Thyroid gland (tissue), 4 donors: ENCODE measurements around the gene TAS2R31. TPM values are rescaled to one million over a fixed set of nuclear protein-coding genes. Genes with fewer than 3 reads are reported as not detected.
"Not testable (repeated sequence)": the region's sequence is repeated elsewhere in the genome, so short reads cannot be mapped to it uniquely, and the experiment has no call there.

ENCODE experiments used
- DNase-seq, 2 donors: peaks; one replicate each; pipeline ENCODE4 v3.0.0-alpha.2; 2019
- H3K27ac ChIP-seq, 3 donors: fragments of 200-600 bp; sonication (generic); 1 replicate in 2 of 3; 2 replicates in 1 of 3; pipeline ENCODE4 v1.5.1; 2016 to 2019; ENCODE audit warnings: mild to moderate bottlenecking in 1 of 3, moderate library complexity in 1 of 3
- H3K27me3 ChIP-seq: fragments of 200-600 bp; sonication (generic); one replicate; pipeline ENCODE4 v1.5.1; 2019
- H3K36me3 ChIP-seq, 2 donors: fragments of 200-600 bp; sonication (generic); one replicate each; pipeline ENCODE4 v1.5.1; 2016 to 2019
- H3K4me1 ChIP-seq, 2 donors: fragments of 200-600 bp; sonication (generic); one replicate each; pipeline ENCODE4 v1.5.1; 2017 to 2019
- H3K4me3 ChIP-seq, 3 donors: fragments of 200-600 bp; sonication (generic); replicated peaks in 1 of 3; 1 replicate in 2 of 3; 2 replicates in 1 of 3; pipeline ENCODE4 v1.5.1; 2016; ENCODE audit warnings: mild to moderate bottlenecking in 1 of 3
- H3K9me3 ChIP-seq: fragments of 200-600 bp; sonication (generic); one replicate; pipeline ENCODE4 v1.5.1; 2017
- POLR2A ChIP-seq, 2 donors: fragments of 450-650 bp; IDR thresholded peaks; one replicate each; pipeline ENCODE4 v1.6.1; 2017; ENCODE audit warnings: antibody characterized with exemption in 2 of 2, mild to moderate bottlenecking in 2 of 2, moderate library complexity in 1 of 2
- WGBS, 2 donors: methylation state at CpG; one replicate each; pipeline ENCODE4 v1.1.5; 2017; 5-methylcytosine and 5-hydroxymethylcytosine counted together
- intact Hi-C: fragments of 100-400 bp; cut with DNase I; formaldehyde crosslinking; loops from one replicate; pipeline ENCODE4 v1.15.1; 2023
- total RNA-seq, 4 donors: library from RNA; depleted of rRNA; stranded (reverse); fragments of >200 nt; gene quantifications; one replicate each; pipeline ENCODE4 v1.2.3, GENCODE V29; 2016
- TF ChIP-seq, protein P1 (sequence below), 6 experiments: fragments of 200-600 bp in 3 of 6; fragments of 450-650 bp in 3 of 6; sonication (generic) in 3 of 6; IDR thresholded peaks; one replicate each; pipeline ENCODE4 v1.5.1; 2016 to 2019; ENCODE audit warnings: antibody characterized with exemption in 6 of 6, mild to moderate bottlenecking in 2 of 6, inconsistent platforms in 1 of 6, moderate library complexity in 1 of 6

TAS2R31 gene
- total RNA-seq, 4 donors from 2014 or later, result 4.9 to 30.5 (median 11.9) TPM

GRCh38 chr12:11055306-11055705 is 24.1 kb upstream of the TAS2R31 start:
- WGBS, 2 donors, result 91 to 96% methylated on average over 2 of the region's 2 CpGs
- Histone ChIP-seq H3K27ac (no peak overlapping the region), H3K36me3 (no peaks in the 10 kb centered on the region), H3K4me3 (no peak overlapping the region), H3K9me3 (no peaks in the 10 kb centered on the region), H3K4me1 (no peaks in the 10 kb centered on the region), H3K27me3 (no peaks in the 10 kb centered on the region)
- TF ChIP-seq POLR2A (IDR thresholded peaks at IDR 0.05), result no peak
- TF ChIP-seq, protein P1, sequence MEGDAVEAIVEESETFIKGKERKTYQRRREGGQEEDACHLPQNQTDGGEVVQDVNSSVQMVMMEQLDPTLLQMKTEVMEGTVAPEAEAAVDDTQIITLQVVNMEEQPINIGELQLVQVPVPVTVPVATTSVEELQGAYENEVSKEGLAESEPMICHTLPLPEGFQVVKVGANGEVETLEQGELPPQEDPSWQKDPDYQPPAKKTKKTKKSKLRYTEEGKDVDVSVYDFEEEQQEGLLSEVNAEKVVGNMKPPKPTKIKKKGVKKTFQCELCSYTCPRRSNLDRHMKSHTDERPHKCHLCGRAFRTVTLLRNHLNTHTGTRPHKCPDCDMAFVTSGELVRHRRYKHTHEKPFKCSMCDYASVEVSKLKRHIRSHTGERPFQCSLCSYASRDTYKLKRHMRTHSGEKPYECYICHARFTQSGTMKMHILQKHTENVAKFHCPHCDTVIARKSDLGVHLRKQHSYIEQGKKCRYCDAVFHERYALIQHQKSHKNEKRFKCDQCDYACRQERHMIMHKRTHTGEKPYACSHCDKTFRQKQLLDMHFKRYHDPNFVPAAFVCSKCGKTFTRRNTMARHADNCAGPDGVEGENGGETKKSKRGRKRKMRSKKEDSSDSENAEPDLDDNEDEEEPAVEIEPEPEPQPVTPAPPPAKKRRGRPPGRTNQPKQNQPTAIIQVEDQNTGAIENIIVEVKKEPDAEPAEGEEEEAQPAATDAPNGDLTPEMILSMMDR (IDR thresholded peaks at IDR 0.05), result no peak
- intact Hi-C loops, result no loop called here
- no peak for DNase-seq

GRCh38 chr12:11049806-11050531 is 18.8 kb upstream of the TAS2R31 start:
- WGBS, 2 donors, result 97 to 98% methylated on average over 7 of the region's 7 CpGs
- intact Hi-C loops, H3K27ac ChIP-seq, H3K9me3 ChIP-seq, H3K4me3 ChIP-seq, DNase-seq, H3K4me1 ChIP-seq, H3K36me3 ChIP-seq, H3K27me3 ChIP-seq: not testable (repeated sequence)

- H3K9me3 ChIP-seq, H3K36me3 ChIP-seq, H3K27ac ChIP-seq, H3K4me3 ChIP-seq, H3K4me1 ChIP-seq, DNase-seq, H3K27me3 ChIP-seq, intact Hi-C loops: not testable (repeated sequence)
- WGBS, 2 donors, result 70 to 95% methylated on average over 2 of the region's 2 CpGs
Observed at GRCh38 chr12:11041366-11041765, 10.2 kb upstream of the TAS2R31 start.

GRCh38 chr12:11040162-11040561 is 9.0 kb upstream of the TAS2R31 start:
- Histone ChIP-seq H3K27me3 (no peaks in the 10 kb centered on the region), H3K9me3 (no peaks in the 10 kb centered on the region), H3K4me1 (no peaks in the 10 kb centered on the region), H3K36me3 (no peaks in the 10 kb centered on the region), H3K4me3 (no peak overlapping the region), H3K27ac (no peak overlapping the region)
- TF ChIP-seq, protein P1 (IDR thresholded peaks at IDR 0.05), result no peak
- TF ChIP-seq POLR2A (IDR thresholded peaks at IDR 0.05), result no peak
- 88 to 93% methylated on average over 1 of the region's 1 CpG for WGBS, 2 donors
- DNase-seq, result no peak
- intact Hi-C loops, result no loop called here

- H3K36me3 ChIP-seq, result no peaks in the 10 kb centered on the region
- H3K27ac ChIP-seq, result no peak overlapping the region
- TF ChIP-seq POLR2A (IDR thresholded peaks at IDR 0.05), result no peak
- H3K4me1 ChIP-seq, result no peaks in the 10 kb centered on the region
- no peak for DNase-seq
- intact Hi-C loops, result no loop called here
- whole genome bisulfite sequencing, 2 donors, result 66 to 67% methylated on average over 3 of the region's 3 CpGs
- no peaks in the 10 kb centered on the region for H3K27me3 ChIP-seq
- no peaks in the 10 kb centered on the region for H3K9me3 ChIP-seq
- H3K4me3 ChIP-seq, result no peak overlapping the region
Observed at GRCh38 chr12:11039171-11039570, 8.0 kb upstream of the TAS2R31 start.

DNA sequence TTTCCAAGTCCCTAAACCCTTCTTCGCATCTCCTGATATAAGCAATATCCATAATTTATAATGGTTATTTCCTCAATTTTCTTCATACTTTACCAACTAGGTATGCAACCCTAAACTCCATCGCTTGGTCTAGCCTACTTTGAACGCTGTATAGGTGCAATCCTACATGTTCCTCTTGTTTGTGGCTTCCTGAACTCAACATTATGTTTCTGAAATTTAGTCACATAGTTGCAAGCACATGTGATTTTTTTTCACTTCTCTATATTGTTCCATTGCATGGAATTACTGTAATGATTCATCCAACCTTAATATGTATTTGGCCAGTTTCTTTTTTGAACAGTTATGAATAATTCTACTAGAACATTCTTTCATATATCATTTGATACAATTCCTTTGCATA is 2.8 kb upstream of the TAS2R31 start:
- intact Hi-C loops, H3K27ac ChIP-seq, H3K27me3 ChIP-seq, DNase-seq, H3K9me3 ChIP-seq, H3K4me1 ChIP-seq, H3K4me3 ChIP-seq, H3K36me3 ChIP-seq: not testable (repeated sequence)
- 97 to 100% methylated on average over 1 of the region's 3 CpGs for WGBS, 2 donors

- TF ChIP-seq, protein P1 (IDR thresholded peaks at IDR 0.05), result no peak
- TF ChIP-seq POLR2A (IDR thresholded peaks at IDR 0.05), result no peak
- no peak for DNase-seq
- Histone ChIP-seq H3K4me3 (no peak overlapping the region), H3K36me3 (no peaks in the 10 kb centered on the region), H3K27ac (no peak overlapping the region), H3K27me3 (no peaks in the 10 kb centered on the region), H3K9me3 (no peaks in the 10 kb centered on the region), H3K4me1 (no peaks in the 10 kb centered on the region)
- WGBS, 2 donors, result 91 to 94% methylated on average over 6 of the region's 6 CpGs
- intact Hi-C loops, result no loop called here
Observed at GRCh38 chr12:11026118-11026517, 5.1 kb downstream of the TAS2R31 start.
